NCI-H69 (cell line): Measurements from ENCODE around the gene C6orf15.
"Not testable (repeated sequence)": the region's sequence is repeated elsewhere in the genome, so short reads cannot be mapped to it uniquely, and the experiment has no call there.

Source experiments
- DNase-seq: peaks from one replicate; lab custom pipeline; 2025; lab: John Stamatoyannopoulos, UW

Gene C6orf15

GRCh38 chr6:31067891-31068668, 44.3 kb downstream of the C6orf15 start:
- not testable (repeated sequence) for DNase-seq

- DNase-seq: not testable (repeated sequence)
Observed at GRCh38 chr6:31067028-31067427, 45.3 kb downstream of the C6orf15 start.

- DNase-seq: no peak
Observed at GRCh38 chr6:31065556-31065955, 46.8 kb downstream of the C6orf15 start.

- DNase-seq: no peak
Observed at GRCh38 chr6:31063906-31064435, 48.4 kb downstream of the C6orf15 start.
